ENCODE results near the gene FGF2. TPM values are rescaled to one million over a fixed set of nuclear protein-coding genes. Genes with fewer than 3 reads are reported as not detected.
"Not testable (repeated sequence)": the region's sequence is repeated elsewhere in the genome, so short reads cannot be mapped to it uniquely, and the experiment has no call there.

FGF2 gene
- total RNA-seq, 4 donors from 2014 or later: 19.0 to 32.8 (median 24.6) TPM

GRCh38 chr4:122922877-122923511 is 96.4 kb downstream of the FGF2 start:
- peak; percentile 56 to 80 for DNase-seq (ENCODE audit: low spot score in 2 of 2)
- peak overlapping the region; percentile 56 to 79 (median 70) for H3K27ac ChIP-seq
- no peaks in the 10 kb centered on the region for H3K9me3 ChIP-seq
- TF ChIP-seq EP300 (IDR thresholded peaks at IDR 0.05) (no peak), CTCF (IDR thresholded peaks at IDR 0.05) (no peak), POLR2A (IDR thresholded peaks at IDR 0.05) (no peak)
- H3K36me3 ChIP-seq: no peaks in the 10 kb centered on the region
- H3K4me1 ChIP-seq: peaks cover 0 to 37% (median 12%) of the 10 kb centered on the region in 4 donors
- no peaks in the 10 kb centered on the region for H3K27me3 ChIP-seq
- peak overlapping the region; percentile 71 to 93 (median 86) for H3K4me3 ChIP-seq
- WGBS, 2 donors: 0 to 1% methylated on average over 34 of the region's 34 CpGs

DNA sequence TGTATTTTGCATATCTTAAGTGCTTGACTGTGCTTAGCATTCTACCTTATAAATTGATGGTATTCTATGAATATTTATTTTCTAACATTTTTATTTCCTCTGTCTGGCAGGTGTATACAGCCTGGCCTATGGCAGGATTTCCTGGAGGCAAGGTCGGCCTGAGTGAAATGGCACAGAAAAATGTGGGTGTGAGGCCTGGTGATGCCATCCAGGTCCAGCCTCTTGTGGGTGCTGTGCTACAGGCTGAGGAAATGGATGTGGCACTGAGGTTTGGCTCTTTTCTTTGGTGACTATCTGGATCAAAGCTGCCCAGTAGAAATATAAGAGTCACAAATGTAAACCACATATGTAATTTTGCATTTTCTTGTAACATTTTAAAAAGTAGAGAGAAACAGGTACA is 102.3 kb downstream of the FGF2 start:
- H3K4me1 ChIP-seq: peaks cover 0 to 19% (median 5%) of the 10 kb centered on the region in 4 donors
- peaks cover 0 to 34% (median 0%) of the 10 kb centered on the region in 3 donors for H3K36me3 ChIP-seq
- no peak for TF ChIP-seq EP300 (IDR thresholded peaks at IDR 0.05)
- no peak for TF ChIP-seq CTCF (IDR thresholded peaks at IDR 0.05)
- TF ChIP-seq POLR2A (IDR thresholded peaks at IDR 0.05): no peak
- no peak overlapping the region for H3K4me3 ChIP-seq
- H3K27ac ChIP-seq: no peak overlapping the region
- DNase-seq (ENCODE audit: low spot score in 2 of 2): no peak
- no peaks in the 10 kb centered on the region for H3K9me3 ChIP-seq
- WGBS, 2 donors: 86 to 92% methylated on average over 1 of the region's 1 CpG
- no peaks in the 10 kb centered on the region for H3K27me3 ChIP-seq

GRCh38 chr4:122930862-122931261 is 104.2 kb downstream of the FGF2 start:
- no peak for TF ChIP-seq POLR2A (IDR thresholded peaks at IDR 0.05)
- TF ChIP-seq CTCF (IDR thresholded peaks at IDR 0.05): peak; percentile 43 to 70 (median 48)
- H3K4me3 ChIP-seq: no peak overlapping the region
- peaks cover 0 to 2% (median 0%) of the 10 kb centered on the region in 4 donors for H3K4me1 ChIP-seq
- H3K27me3 ChIP-seq: no peaks in the 10 kb centered on the region
- H3K9me3 ChIP-seq: no peaks in the 10 kb centered on the region
- H3K36me3 ChIP-seq: peaks cover 0 to 53% (median 0%) of the 10 kb centered on the region in 3 donors
- no peak overlapping the region for H3K27ac ChIP-seq
- DNase-seq (ENCODE audit: low spot score in 2 of 2): no peak

DNA sequence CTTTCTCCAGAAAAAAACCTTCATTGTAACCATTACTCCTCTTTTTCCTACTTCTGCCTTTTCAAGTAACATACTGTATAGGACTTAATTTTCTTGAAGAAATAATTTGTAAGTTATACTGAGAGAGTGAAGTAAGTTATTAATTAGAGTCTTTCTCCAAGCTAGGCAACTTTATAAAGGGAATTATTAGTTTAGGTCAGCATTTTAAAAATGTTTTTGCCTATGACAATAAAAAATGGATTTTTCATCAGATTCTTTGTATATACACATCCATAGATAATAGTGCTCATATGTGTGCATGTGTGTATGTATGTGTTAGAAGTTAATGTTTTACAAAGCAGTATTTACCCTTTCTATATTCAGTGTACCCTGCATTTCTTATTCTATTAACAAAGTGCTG is 106.1 kb downstream of the FGF2 start:
- H3K27me3 ChIP-seq: no peaks in the 10 kb centered on the region
- no peaks in the 10 kb centered on the region for H3K9me3 ChIP-seq
- no peaks in the 10 kb centered on the region for H3K4me1 ChIP-seq
- H3K4me3 ChIP-seq: no peak overlapping the region
- TF ChIP-seq POLR2A (IDR thresholded peaks at IDR 0.05): no peak
- no peak for TF ChIP-seq EP300 (IDR thresholded peaks at IDR 0.05)
- no peak for TF ChIP-seq CTCF (IDR thresholded peaks at IDR 0.05)
- no peak for DNase-seq (ENCODE audit: low spot score in 2 of 2)
- peaks cover 0 to 70% (median 0%) of the 10 kb centered on the region in 3 donors for H3K36me3 ChIP-seq
- no peak overlapping the region for H3K27ac ChIP-seq

DNA sequence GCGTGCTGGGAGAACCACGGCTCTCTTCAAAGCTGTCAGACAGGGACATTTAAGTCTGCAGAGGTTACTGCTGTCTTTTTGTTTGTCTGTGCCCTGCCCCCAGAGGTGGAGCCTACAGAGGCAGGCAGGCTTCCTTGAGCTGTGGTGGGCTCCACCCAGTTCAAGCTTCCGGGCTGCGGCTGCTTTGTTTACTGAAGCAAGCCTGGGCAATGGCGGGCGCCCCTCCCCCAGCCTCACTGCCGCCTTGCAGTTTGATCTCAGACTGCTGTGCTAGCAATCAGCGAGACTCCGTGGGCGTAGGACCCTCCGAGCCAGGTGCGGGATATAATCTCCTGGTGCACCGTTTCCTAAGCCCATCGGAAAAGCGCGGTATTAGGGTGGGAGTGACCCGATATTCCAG is 118.5 kb downstream of the FGF2 start:
- H3K9me3 ChIP-seq; DNase-seq (ENCODE audit: low spot score in 2 of 2); H3K27ac ChIP-seq; H3K4me3 ChIP-seq; H3K4me1 ChIP-seq; H3K27me3 ChIP-seq: not testable (repeated sequence)
- WGBS, 2 donors: 94 to 97% methylated on average over 15 to 17 of the region's 17 CpGs
- H3K36me3 ChIP-seq: peaks cover 0 to 62% (median 8%) of the 10 kb centered on the region in 3 donors

Measured in tibial nerve (tissue), 4 donors.